WTC11 (cell line): ENCODE data around the gene TRAF7. TPM values are rescaled to one million over a fixed set of nuclear protein-coding genes. Genes with fewer than 3 reads are reported as not detected.
A peak's percentile ranks its signal among the peaks of the same experiment; 100 is the strongest.

Experiments used
- ATAC-seq: fragments of 200-7000 bp; cut with Tn5 transposase; 2 replicates; pipeline ENCODE4 v1.10.0; 2021; ENCODE audit warnings: mild to moderate bottlenecking, moderate library complexity
- CTCF ChIA-PET: fragments of 300-600 bp; sonication (Branson Sonifier 250); formaldehyde crosslinking; loops from one replicate; lab custom pipeline; 2021; ENCODE audit warnings: antibody characterized with exemption; lab: Charles Lee
- POLR2A ChIA-PET: fragments of 350-600 bp; sonication (Branson Sonifier 250); formaldehyde crosslinking; loops from one replicate; lab custom pipeline; 2021; ENCODE audit warnings: antibody characterized with exemption; lab: Charles Lee
- DNase-seq: peaks from one replicate; pipeline ENCODE4 v3.0.0; 2021; ENCODE audit warnings: low spot score
- H3K27ac Mint-ChIP-seq: 2 replicates; pipeline ENCODE4 v1.8.0; 2021; ENCODE audit warnings: mixed read lengths
- H3K27me3 Mint-ChIP-seq: 2 replicates; pipeline ENCODE4 v1.8.0; 2021; ENCODE audit warnings: low read depth, mild to moderate bottlenecking, moderate library complexity, mixed read lengths
- H3K36me3 Mint-ChIP-seq: 2 replicates; pipeline ENCODE4 v1.8.0; 2021; ENCODE audit warnings: mixed read lengths
- H3K4me1 Mint-ChIP-seq: 2 replicates; pipeline ENCODE4 v1.8.0; 2022; ENCODE audit warnings: mixed read lengths
- H3K4me3 Mint-ChIP-seq: 2 replicates; pipeline ENCODE4 v1.8.0; 2021; ENCODE audit warnings: mild to moderate bottlenecking, moderate library complexity, mixed read lengths
- H3K9me3 Mint-ChIP-seq: 2 replicates; pipeline ENCODE4 v1.8.0; 2021; ENCODE audit warnings: mixed read lengths
- CREM ChIP-seq: sonication (generic); formaldehyde crosslinking; IDR thresholded peaks from 2 replicates; pipeline ENCODE4 v1.8.1; 2022; ENCODE audit warnings: mild to moderate bottlenecking, missing genetic modification reagents, moderate library complexity
- CTCF ChIP-seq: fragments of 200-600 bp; IDR thresholded peaks from 2 replicates; pipeline ENCODE4 v1.8.0; 2022; ENCODE audit warnings: antibody characterized with exemption
- ESRRA ChIP-seq: sonication (generic); formaldehyde crosslinking; IDR thresholded peaks from 2 replicates; pipeline ENCODE4 v1.8.1; 2022; ENCODE audit warnings: mild to moderate bottlenecking, missing genetic modification reagents, borderline replicate concordance
- ETV6 ChIP-seq: sonication (generic); formaldehyde crosslinking; IDR thresholded peaks from 2 replicates; pipeline ENCODE4 v1.8.1; 2022; ENCODE audit warnings: mild to moderate bottlenecking, missing genetic modification reagents
- GTF2I ChIP-seq: fragments of 250-450 bp; sonication (Bioruptor Pico); conservative IDR thresholded peaks from 2 replicates; pipeline ENCODE4 v1.4.0; 2021; ENCODE audit warnings: mild to moderate bottlenecking
- JAZF1 ChIP-seq: fragments of 250-450 bp; sonication (Bioruptor Pico); IDR thresholded peaks from 2 replicates; pipeline ENCODE4 v1.9.0; 2021; ENCODE audit warnings: moderate library complexity, mild to moderate bottlenecking, inconsistent platforms
- KAT7 ChIP-seq: sonication (generic); formaldehyde crosslinking; IDR thresholded peaks from 2 replicates; pipeline ENCODE4 v1.8.1; 2023; ENCODE audit warnings: missing genetic modification reagents, mild to moderate bottlenecking, borderline replicate concordance
- MLX ChIP-seq: sonication (generic); formaldehyde crosslinking; IDR thresholded peaks from 2 replicates; pipeline ENCODE4 v1.8.1; 2023; ENCODE audit warnings: mild to moderate bottlenecking, missing genetic modification reagents, moderate library complexity
- NFYB ChIP-seq: sonication (generic); formaldehyde crosslinking; conservative IDR thresholded peaks from 2 replicates; pipeline ENCODE4 v1.8.0; 2022; ENCODE audit warnings: low read depth, missing genetic modification reagents
- OVOL2 ChIP-seq: fragments of 250-450 bp; sonication (Bioruptor Pico); IDR thresholded peaks from 2 replicates; pipeline ENCODE4 v1.9.0; 2021; ENCODE audit warnings: mild to moderate bottlenecking, borderline replicate concordance
- total RNA-seq: library from RNA; stranded (reverse); gene quantifications from 3 replicates; pipeline ENCODE4 v1.2.3, GENCODE V29; 2021
- TF ChIP-seq, protein P1 (sequence below): sonication (generic); formaldehyde crosslinking; IDR thresholded peaks from 2 replicates; pipeline ENCODE4 v1.8.0; 2023; ENCODE audit warnings: missing genetic modification reagents, mild to moderate bottlenecking, borderline replicate concordance
- TF ChIP-seq, protein P2 (sequence below): sonication (generic); formaldehyde crosslinking; IDR thresholded peaks from 2 replicates; pipeline ENCODE4 v1.8.1; 2023; ENCODE audit warnings: mild to moderate bottlenecking, moderate library complexity, missing genetic modification reagents
- TF ChIP-seq, protein P3 (sequence below): fragments of 250-450 bp; sonication (Bioruptor Pico); conservative IDR thresholded peaks from 2 replicates; pipeline ENCODE4 v1.9.0; 2021; ENCODE audit warnings: mild to moderate bottlenecking
- TF ChIP-seq, protein P4 (sequence below): sonication (generic); formaldehyde crosslinking; IDR thresholded peaks from 2 replicates; pipeline ENCODE4 v1.8.0; 2022; ENCODE audit warnings: mild to moderate bottlenecking, missing genetic modification reagents

Gene TRAF7
- total RNA-seq, 1 experiment from 2014 or later, result 148 TPM

DNA sequence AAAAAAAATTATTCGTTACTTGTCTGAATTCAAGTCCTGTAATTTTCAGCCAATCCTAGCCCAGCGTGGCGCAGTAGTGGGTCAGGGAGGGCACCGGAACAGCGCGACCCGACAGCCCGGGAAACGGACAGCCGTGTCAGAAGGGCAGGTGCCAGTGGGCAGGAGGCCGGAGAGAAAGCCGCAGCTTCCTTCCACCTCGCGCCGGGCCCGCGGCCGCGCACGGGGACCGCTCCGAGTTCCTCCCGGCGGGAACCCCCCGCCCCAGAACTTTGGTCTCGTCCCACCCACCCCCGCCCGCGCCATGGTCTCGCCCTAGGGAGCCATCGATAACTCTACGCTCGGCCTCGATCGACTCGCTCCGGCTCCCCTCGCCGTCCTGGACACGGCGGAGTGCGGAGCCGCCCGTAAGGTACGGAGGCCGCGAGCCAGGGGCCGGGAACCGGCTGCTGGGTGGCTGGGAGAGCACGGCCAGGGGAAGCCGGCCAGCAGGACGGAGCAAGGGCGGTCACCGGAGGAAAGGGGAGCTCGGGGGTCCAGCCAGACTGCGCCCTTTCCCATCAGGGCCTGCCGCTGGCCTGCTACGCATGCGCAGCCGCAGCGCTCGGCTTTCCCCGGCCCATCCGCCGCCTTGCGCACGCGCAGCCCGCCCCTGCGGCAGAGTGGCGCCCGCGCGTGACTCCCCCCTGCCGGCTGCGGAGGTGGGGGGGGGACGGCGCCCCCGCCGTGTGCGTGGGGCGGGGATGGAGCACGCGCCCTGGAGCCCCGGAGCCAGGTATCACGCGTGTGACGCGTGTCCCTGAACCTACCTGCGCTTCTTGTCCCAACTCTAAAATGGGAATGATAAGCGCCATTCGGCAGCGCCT is 49.8 kb downstream of the TRAF7 start, which contains the start of gene MLST8 (continued):
- TF ChIP-seq, protein P1, sequence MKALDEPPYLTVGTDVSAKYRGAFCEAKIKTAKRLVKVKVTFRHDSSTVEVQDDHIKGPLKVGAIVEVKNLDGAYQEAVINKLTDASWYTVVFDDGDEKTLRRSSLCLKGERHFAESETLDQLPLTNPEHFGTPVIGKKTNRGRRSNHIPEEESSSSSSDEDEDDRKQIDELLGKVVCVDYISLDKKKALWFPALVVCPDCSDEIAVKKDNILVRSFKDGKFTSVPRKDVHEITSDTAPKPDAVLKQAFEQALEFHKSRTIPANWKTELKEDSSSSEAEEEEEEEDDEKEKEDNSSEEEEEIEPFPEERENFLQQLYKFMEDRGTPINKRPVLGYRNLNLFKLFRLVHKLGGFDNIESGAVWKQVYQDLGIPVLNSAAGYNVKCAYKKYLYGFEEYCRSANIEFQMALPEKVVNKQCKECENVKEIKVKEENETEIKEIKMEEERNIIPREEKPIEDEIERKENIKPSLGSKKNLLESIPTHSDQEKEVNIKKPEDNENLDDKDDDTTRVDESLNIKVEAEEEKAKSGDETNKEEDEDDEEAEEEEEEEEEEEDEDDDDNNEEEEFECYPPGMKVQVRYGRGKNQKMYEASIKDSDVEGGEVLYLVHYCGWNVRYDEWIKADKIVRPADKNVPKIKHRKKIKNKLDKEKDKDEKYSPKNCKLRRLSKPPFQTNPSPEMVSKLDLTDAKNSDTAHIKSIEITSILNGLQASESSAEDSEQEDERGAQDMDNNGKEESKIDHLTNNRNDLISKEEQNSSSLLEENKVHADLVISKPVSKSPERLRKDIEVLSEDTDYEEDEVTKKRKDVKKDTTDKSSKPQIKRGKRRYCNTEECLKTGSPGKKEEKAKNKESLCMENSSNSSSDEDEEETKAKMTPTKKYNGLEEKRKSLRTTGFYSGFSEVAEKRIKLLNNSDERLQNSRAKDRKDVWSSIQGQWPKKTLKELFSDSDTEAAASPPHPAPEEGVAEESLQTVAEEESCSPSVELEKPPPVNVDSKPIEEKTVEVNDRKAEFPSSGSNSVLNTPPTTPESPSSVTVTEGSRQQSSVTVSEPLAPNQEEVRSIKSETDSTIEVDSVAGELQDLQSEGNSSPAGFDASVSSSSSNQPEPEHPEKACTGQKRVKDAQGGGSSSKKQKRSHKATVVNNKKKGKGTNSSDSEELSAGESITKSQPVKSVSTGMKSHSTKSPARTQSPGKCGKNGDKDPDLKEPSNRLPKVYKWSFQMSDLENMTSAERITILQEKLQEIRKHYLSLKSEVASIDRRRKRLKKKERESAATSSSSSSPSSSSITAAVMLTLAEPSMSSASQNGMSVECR (CRISPR knock-in tag), result peak; percentile 80; the same call in 1 of the 2 replicates
- TF ChIP-seq, protein P2, sequence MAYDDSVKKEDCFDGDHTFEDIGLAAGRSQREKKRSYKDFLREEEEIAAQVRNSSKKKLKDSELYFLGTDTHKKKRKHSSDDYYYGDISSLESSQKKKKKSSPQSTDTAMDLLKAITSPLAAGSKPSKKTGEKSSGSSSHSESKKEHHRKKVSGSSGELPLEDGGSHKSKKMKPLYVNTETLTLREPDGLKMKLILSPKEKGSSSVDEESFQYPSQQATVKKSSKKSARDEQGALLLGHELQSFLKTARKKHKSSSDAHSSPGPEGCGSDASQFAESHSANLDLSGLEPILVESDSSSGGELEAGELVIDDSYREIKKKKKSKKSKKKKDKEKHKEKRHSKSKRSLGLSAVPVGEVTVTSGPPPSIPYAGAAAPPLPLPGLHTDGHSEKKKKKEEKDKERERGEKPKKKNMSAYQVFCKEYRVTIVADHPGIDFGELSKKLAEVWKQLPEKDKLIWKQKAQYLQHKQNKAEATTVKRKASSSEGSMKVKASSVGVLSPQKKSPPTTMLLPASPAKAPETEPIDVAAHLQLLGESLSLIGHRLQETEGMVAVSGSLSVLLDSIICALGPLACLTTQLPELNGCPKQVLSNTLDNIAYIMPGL, result peak; percentile 61; the same call in 1 of the 2 replicates
- TF ChIP-seq, all 79 proteins: peak for 14

GRCh38 chr16:2205967-2206313 is 50.4 kb downstream of the TRAF7 start:
- Mint-ChIP-seq H3K9me3 (no peaks in the 10 kb centered on the region), H3K4me3 (peak overlapping the region; percentile 80), H3K27me3 (peaks cover 18% of the 10 kb centered on the region), H3K36me3 (peaks cover 14% of the 10 kb centered on the region), H3K4me1 (peaks cover 17% of the 10 kb centered on the region), H3K27ac (no peak overlapping the region)
- no peak for ATAC-seq
- DNase-seq, result no peak
- ChIA-PET CTCF (interaction anchor here (1.3 to 2.7 kb wide), 3 partner anchors 11 to 51 kb away, joined by 4 to 13 read pairs (median 4); partner anchors contain the start of genes CASKIN1 and TRAF7), POLR2A (interaction anchor here (0.7 to 1.3 kb wide), 2 partner anchors 34 to 51 kb away, joined by 3 read pairs; partner anchors contain the start of gene TRAF7)
- TF ChIP-seq ETV6 (CRISPR knock-in tag) (no peak), NFYB (CRISPR knock-in tag) (no peak), CREM (CRISPR knock-in tag) (no peak), CTCF (no peak), GTF2I (CRISPR knock-in tag) (no peak)

- peak overlapping the region; percentile 80 for H3K4me3 Mint-ChIP-seq
- no peak for DNase-seq
- peak overlapping the region; percentile 95 for H3K27ac Mint-ChIP-seq
- ChIA-PET CTCF (interaction anchor here (0.6 to 2.7 kb wide), 4 partner anchors 11 to 183 kb away, joined by 3 to 13 read pairs (median 4); partner anchors contain the start of genes CASKIN1 and TRAF7), POLR2A (interaction anchor here (0.5 to 1.3 kb wide), 4 partner anchors 8 to 184 kb away, joined by 3 to 6 read pairs (median 3); partner anchors contain the start of genes PGP and TRAF7)
- ATAC-seq, result no peak
- peaks cover 14% of the 10 kb centered on the region for H3K36me3 Mint-ChIP-seq
- no peaks in the 10 kb centered on the region for H3K9me3 Mint-ChIP-seq
- H3K4me1 Mint-ChIP-seq, result peaks cover 17% of the 10 kb centered on the region
- H3K27me3 Mint-ChIP-seq, result peaks cover 18% of the 10 kb centered on the region
- TF ChIP-seq ETV6 (CRISPR knock-in tag) (no peak), KAT7 (no peak), OVOL2 (CRISPR knock-in tag) (no peak), MLX (CRISPR knock-in tag) (no peak), ESRRA (CRISPR knock-in tag) (no peak), CREM (CRISPR knock-in tag) (no peak), JAZF1 (CRISPR knock-in tag) (no peak)
- TF ChIP-seq, protein P1 (CRISPR knock-in tag), result no peak
- TF ChIP-seq, protein P3, sequence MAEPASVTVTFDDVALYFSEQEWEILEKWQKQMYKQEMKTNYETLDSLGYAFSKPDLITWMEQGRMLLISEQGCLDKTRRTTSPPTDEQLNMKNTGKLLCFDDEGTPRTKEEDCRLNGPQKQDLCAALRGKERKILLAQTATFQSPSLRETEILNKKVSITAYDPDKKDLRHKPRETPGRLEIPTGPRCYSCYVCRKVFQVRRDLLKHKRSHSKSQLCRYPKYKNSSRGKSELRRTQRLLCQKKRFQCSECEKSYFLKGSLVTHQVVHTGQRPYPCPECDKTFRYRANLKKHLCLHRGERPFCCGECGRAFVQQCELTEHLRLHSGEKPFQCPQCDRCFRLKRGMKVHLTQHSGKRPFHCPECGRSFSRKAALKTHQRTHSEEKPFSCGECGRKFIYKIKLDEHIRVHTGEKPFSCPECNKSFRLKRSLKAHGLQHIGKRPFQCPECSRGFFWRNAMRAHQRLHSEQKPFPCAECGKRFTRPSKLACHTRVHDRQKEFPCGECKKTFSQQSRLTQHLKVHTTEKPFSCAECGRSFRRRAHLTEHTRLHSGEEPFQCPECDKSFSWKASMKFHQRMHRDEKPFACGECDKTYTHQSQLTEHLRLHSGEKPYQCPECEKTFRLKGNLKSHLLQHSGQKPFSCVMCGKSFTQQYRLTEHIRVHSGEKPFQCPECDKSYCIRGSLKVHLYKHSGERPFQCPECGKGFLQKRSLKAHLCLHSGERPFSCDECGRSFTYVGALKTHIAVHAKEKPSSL, result no peak
- TF ChIP-seq, protein P4, sequence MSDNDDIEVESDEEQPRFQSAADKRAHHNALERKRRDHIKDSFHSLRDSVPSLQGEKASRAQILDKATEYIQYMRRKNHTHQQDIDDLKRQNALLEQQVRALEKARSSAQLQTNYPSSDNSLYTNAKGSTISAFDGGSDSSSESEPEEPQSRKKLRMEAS (CRISPR knock-in tag), result no peak
Observed at GRCh38 chr16:2206420-2206779, 50.8 kb downstream of the TRAF7 start.
